K562 (cell line): Measurements from ENCODE around the gene MMP24.

Source experiments
- BHLHE40 ChIP-seq: IDR thresholded peaks from 2 replicates; pipeline ENCODE4 v1.6.1; 2011; ENCODE audit warnings: low read length, improper control_type of control experiment
- ESRRA ChIP-seq: fragments of 450-650 bp; IDR thresholded peaks from 2 replicates; pipeline ENCODE4 v1.6.1; 2014; ENCODE audit warnings: low read depth, mild to moderate bottlenecking, moderate library complexity, borderline replicate concordance
- EZH2 ChIP-seq: IDR thresholded peaks from 2 replicates; pipeline ENCODE4 v1.6.1; 2012; ENCODE audit warnings: low read depth, mild to moderate bottlenecking, inconsistent platforms, low read length, borderline replicate concordance
- GABPB1 ChIP-seq: sonication (generic); formaldehyde crosslinking; IDR thresholded peaks from 2 replicates; pipeline ENCODE4 v1.8.0; 2022; ENCODE audit warnings: mild to moderate bottlenecking, missing genetic modification reagents
- JUND ChIP-seq, 2 experiments: IDR thresholded peaks; 2 replicates in 1 of 2; 3 replicates in 1 of 2; pipeline ENCODE4 v1.6.1; 2011; ENCODE audit warnings: borderline replicate concordance in 2 of 2, low read depth in 2 of 2, low read length in 2 of 2, improper control_type of control experiment in 1 of 2, missing biosample characterization in 1 of 2, missing genetic modification characterization in 1 of 2, missing genetic modification reagents in 1 of 2
- MXI1 ChIP-seq: IDR thresholded peaks from 2 replicates; pipeline ENCODE4 v1.6.1; 2011; ENCODE audit warnings: low read depth, mild to moderate bottlenecking, improper control_type of control experiment, low read length
- POLR2AphosphoS5 ChIP-seq: IDR thresholded peaks from 2 replicates; pipeline ENCODE4 v1.6.1; 2011; ENCODE audit warnings: mild to moderate bottlenecking, low read depth, low read length, moderate library complexity; ENCODE audit not compliant: control insufficient read depth, insufficient read depth
- SP1 ChIP-seq: sonication (generic); formaldehyde crosslinking; IDR thresholded peaks from 2 replicates; pipeline ENCODE4 v1.8.1; 2022; ENCODE audit warnings: mild to moderate bottlenecking, missing genetic modification reagents
- TAF1 ChIP-seq: IDR thresholded peaks from 2 replicates; pipeline ENCODE4 v1.6.1; 2011; ENCODE audit warnings: mild to moderate bottlenecking, low read length, moderate library complexity; ENCODE audit not compliant: insufficient read depth, control insufficient read depth, severe bottlenecking; ENCODE audit errors: extremely low read depth
- TCF7 ChIP-seq: sonication (generic); IDR thresholded peaks from 2 replicates; pipeline ENCODE4 v1.6.1; 2016; ENCODE audit warnings: antibody characterized with exemption, borderline replicate concordance
- ZNF133 ChIP-seq: fragments of 250-450 bp; sonication (Bioruptor Pico); IDR thresholded peaks from 2 replicates; pipeline ENCODE4 v1.4.0; 2020; ENCODE audit warnings: mild to moderate bottlenecking
- ZNF311 ChIP-seq: fragments of 250-450 bp; sonication (Bioruptor Pico); IDR thresholded peaks from 2 replicates; pipeline ENCODE4 v1.4.0; 2020; ENCODE audit warnings: mild to moderate bottlenecking, moderate library complexity
- ZNF444 ChIP-seq: fragments of 250-450 bp; sonication (Bioruptor Pico); IDR thresholded peaks from 2 replicates; pipeline ENCODE4 v1.4.0; 2020; ENCODE audit warnings: mild to moderate bottlenecking, moderate library complexity

GRCh38 chr20:35325401-35325800, 98.9 kb downstream of the MMP24 start:
- TF ChIP-seq BHLHE40 (no peak), SP1 (CRISPR knock-in tag) (no peak), GABPB1 (CRISPR knock-in tag) (no peak), TAF1 (no peak), MXI1 (no peak), TCF7 (no peak), EZH2 (no peak), POLR2AphosphoS5 (no peak), JUND (IDR thresholded peaks at IDR 0.05; ENCODE audit: borderline replicate concordance, low read depth, low read length) (no peak), JUND (tag; IDR thresholded peaks at IDR 0.05; ENCODE audit: borderline replicate concordance, low read depth, low read length) (no peak), ZNF133 (CRISPR knock-in tag) (no peak), ZNF444 (CRISPR knock-in tag) (no peak), ESRRA (no peak), ZNF311 (CRISPR knock-in tag) (no peak)
